ENCODE measurements around the gene COL6A1. TPM values are rescaled to one million over a fixed set of nuclear protein-coding genes. Genes with fewer than 3 reads are reported as not detected.
"Not testable (repeated sequence)": the region's sequence is repeated elsewhere in the genome, so short reads cannot be mapped to it uniquely, and the experiment has no call there.

Gene COL6A1
- total RNA-seq, 1 donor from 2014 or later = 148 TPM

DNA sequence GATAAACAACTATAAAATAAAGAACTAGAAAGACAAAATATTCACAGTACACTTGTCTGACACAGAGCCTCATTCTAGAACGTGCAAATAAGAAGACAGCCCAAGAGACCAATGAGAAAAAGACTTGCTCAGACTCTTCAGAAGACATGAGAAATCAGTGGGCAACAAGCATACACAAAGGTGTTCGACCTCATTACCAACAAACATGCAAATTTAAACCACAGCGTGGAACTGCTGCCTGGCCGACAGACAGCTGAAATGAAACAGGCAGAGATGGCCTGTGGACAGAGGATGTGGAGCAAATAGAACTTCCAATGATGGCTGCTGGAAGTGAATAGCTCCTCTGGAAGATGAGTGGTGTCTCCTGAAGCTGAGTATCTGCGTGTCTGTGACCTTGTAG, 22.4 kb upstream of the COL6A1 start:
- no peak for DNase-seq
- intact Hi-C loops (cut with DNase I) = no loop called here
- Histone ChIP-seq H3K9me3 (no peaks in the 10 kb centered on the region), H3K36me3 (no peaks in the 10 kb centered on the region), H3K27ac (no peak overlapping the region), H3K4me1 (peaks cover 7% of the 10 kb centered on the region), H3K4me3 (no peak overlapping the region), H3K27me3 (ENCODE audit: low read depth) (peaks cover 8% of the 10 kb centered on the region)
- TF ChIP-seq, protein P1, sequence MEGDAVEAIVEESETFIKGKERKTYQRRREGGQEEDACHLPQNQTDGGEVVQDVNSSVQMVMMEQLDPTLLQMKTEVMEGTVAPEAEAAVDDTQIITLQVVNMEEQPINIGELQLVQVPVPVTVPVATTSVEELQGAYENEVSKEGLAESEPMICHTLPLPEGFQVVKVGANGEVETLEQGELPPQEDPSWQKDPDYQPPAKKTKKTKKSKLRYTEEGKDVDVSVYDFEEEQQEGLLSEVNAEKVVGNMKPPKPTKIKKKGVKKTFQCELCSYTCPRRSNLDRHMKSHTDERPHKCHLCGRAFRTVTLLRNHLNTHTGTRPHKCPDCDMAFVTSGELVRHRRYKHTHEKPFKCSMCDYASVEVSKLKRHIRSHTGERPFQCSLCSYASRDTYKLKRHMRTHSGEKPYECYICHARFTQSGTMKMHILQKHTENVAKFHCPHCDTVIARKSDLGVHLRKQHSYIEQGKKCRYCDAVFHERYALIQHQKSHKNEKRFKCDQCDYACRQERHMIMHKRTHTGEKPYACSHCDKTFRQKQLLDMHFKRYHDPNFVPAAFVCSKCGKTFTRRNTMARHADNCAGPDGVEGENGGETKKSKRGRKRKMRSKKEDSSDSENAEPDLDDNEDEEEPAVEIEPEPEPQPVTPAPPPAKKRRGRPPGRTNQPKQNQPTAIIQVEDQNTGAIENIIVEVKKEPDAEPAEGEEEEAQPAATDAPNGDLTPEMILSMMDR (IDR thresholded peaks at IDR 0.05) = no peak
- ATAC-seq = no peak

DNA sequence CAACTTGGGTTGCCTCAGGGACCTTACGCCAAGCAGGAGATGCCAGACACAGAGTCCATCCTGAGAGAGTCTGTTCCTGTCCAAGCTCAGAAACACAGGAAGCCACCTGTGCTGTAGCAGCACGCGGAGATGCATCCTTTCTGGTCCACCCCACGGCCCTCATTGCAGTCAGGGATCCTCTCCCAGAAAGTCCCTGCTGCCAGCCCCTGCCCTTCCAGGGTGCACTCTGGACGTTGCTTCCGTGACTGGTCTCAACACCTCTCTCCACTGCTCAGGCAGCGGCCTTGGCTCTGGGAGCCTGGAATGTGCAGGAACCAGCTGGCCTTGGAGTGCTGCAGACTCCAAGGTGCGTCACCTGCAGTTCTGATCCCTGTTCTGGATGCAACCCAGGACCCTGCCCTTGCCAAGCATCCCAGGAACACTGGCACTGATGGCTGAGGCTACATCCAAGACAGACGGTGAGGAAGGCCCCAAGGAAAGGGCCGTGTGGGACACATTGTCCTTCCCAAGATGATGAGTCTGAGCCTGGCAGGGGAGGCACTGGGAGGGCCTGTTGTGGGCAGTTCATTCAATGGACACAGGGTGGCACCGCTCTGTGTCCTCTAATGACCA, 21.7 kb upstream of the COL6A1 start:
- H3K27ac ChIP-seq = no peak overlapping the region
- ATAC-seq (peak in 1 of 2 donors; percentile 27), DNase-seq (no peak)
- H3K4me1 ChIP-seq = peaks cover 7% of the 10 kb centered on the region
- intact Hi-C loops (cut with DNase I) = no loop called here
- no peak overlapping the region for H3K4me3 ChIP-seq
- TF ChIP-seq, protein P1 (IDR thresholded peaks at IDR 0.05) = no peak
- H3K36me3 ChIP-seq = no peaks in the 10 kb centered on the region
- H3K27me3 ChIP-seq (ENCODE audit: low read depth) = peaks cover 8% of the 10 kb centered on the region
- H3K9me3 ChIP-seq = no peaks in the 10 kb centered on the region

- H3K27ac ChIP-seq; H3K36me3 ChIP-seq; DNase-seq; intact Hi-C loops (cut with DNase I); H3K9me3 ChIP-seq; ATAC-seq; H3K27me3 ChIP-seq (ENCODE audit: low read depth); H3K4me3 ChIP-seq; H3K4me1 ChIP-seq: not testable (repeated sequence)
Observed at GRCh38 chr21:45961408-45961807, 20.2 kb upstream of the COL6A1 start.

DNA sequence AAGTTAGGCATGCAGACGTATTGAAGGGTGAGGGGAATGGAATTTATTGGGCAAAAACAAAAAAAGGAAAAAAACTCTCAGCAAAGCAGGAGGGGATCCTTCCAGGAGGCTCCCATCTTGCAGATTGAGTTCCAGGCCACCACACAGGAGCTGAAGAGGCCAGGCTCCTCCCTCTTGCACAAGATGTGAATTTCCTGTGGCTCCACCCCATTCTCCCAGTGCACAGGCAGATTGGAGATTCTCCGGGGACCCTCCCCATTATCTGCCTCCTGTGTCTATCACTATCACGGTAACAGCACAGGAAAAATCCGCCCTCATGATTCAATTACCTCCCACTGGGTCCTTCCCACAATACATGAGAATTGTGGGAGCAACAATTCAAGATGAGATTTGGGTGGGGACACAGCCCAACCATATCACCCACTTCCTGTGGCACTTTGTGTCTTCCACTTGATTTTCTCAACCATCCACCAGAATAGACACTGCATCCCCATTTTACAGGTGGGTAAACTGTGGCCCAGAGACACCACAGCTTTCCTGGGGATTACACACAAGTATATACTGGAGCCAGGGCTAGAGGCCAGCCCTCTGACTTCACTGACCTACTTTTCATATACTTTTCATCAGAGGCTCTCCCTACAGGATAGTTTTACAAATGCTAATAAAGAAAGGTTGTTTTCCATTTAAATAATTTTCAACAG, 18.9 kb upstream of the COL6A1 start:
- TF ChIP-seq, protein P1 (IDR thresholded peaks at IDR 0.05) = no peak
- H3K27me3 ChIP-seq (ENCODE audit: low read depth) = peaks cover 8% of the 10 kb centered on the region
- intact Hi-C loops (cut with DNase I) = no loop called here
- no peak overlapping the region for H3K27ac ChIP-seq
- peaks cover 7% of the 10 kb centered on the region for H3K4me1 ChIP-seq
- no peaks in the 10 kb centered on the region for H3K36me3 ChIP-seq
- ATAC-seq (no peak), DNase-seq (no peak)
- H3K4me3 ChIP-seq = no peak overlapping the region
- no peaks in the 10 kb centered on the region for H3K9me3 ChIP-seq

GRCh38 chr21:45963232-45963570, 18.4 kb upstream of the COL6A1 start:
- no peak for DNase-seq
- peaks cover 8% of the 10 kb centered on the region for H3K27me3 ChIP-seq (ENCODE audit: low read depth)
- TF ChIP-seq, protein P1 (IDR thresholded peaks at IDR 0.05) = no peak
- intact Hi-C loops (cut with DNase I) = no loop called here
- H3K36me3 ChIP-seq = no peaks in the 10 kb centered on the region
- no peaks in the 10 kb centered on the region for H3K9me3 ChIP-seq
- peaks cover 7% of the 10 kb centered on the region for H3K4me1 ChIP-seq
- H3K27ac ChIP-seq = no peak overlapping the region
- no peak for ATAC-seq
- no peak overlapping the region for H3K4me3 ChIP-seq

DNA sequence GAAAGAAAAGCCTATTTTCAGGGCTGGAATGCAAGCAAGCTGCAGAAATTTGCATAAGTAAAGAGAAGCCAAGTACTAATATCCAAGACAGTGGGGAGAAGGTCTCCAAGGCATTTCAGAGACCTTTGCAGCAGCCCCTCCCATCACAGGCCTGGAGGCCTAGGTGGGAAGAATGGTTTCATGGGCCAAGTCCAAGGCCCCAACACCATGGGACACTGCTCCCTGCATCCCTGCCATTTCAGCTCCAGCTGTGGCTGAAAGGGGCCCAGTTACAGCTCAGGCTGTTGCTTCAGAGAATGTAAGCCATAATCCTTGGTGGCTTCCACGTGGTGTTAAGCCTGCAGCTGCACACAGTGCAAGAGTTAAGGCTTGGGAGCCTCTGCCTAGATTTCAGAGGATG, 16.9 kb upstream of the COL6A1 start:
- H3K27ac ChIP-seq = no peak overlapping the region
- ATAC-seq (no peak), DNase-seq (no peak)
- H3K36me3 ChIP-seq = no peaks in the 10 kb centered on the region
- TF ChIP-seq, protein P1 (IDR thresholded peaks at IDR 0.05) = no peak
- no peaks in the 10 kb centered on the region for H3K4me1 ChIP-seq
- no peaks in the 10 kb centered on the region for H3K9me3 ChIP-seq
- intact Hi-C loops (cut with DNase I) = no loop called here
- no peak overlapping the region for H3K4me3 ChIP-seq
- peaks cover 6% of the 10 kb centered on the region for H3K27me3 ChIP-seq (ENCODE audit: low read depth)

Data from lower lobe of right lung (tissue), 2 donors.